ENCODE measurements around the gene OR52W1.
"Not testable (repeated sequence)": the region's sequence is repeated elsewhere in the genome, so short reads cannot be mapped to it uniquely, and the experiment has no call there.

The OR52W1 gene

DNA sequence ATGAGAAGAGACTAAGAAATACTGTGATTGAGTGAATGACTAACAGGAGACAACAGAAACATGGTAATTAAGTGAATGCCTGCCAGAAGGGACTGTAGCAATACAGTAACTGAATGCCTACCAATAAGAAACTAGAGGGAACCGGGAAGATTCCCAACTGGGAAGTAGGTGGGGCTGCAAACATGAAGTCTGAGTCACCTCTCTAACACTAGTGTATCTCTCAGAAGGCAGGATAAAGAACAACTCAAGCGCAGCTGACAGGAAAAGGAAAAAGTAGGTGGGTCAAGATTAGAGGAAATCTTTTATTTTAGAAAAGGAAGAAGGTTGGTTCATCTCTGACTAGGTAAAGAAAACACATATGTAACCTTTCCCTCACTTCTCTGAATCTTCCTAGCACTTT, 20.3 kb downstream of the OR52W1 start:
- DNase-seq: peak; percentile 91

DNA sequence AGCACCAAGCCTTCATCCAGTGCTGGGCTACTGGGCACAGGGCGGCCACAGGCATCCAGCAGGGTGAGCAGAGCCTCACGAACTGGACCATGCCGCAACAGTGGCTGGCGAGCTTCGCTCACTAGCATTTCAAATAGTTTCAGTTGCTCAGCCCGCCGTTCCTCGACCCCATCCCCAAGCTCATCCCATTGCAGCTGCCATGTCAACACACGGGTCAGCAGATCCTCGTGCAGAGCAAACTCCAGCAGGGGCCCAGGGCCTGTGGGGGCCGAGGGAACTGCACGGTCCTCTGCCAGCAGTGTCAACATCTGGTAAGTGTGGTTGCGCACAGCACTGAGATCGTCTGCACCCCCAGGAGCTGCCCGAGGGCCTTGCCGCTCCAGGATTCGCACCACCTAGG, 24.8 kb downstream of the OR52W1 start:
- DNase-seq: no peak

DNA sequence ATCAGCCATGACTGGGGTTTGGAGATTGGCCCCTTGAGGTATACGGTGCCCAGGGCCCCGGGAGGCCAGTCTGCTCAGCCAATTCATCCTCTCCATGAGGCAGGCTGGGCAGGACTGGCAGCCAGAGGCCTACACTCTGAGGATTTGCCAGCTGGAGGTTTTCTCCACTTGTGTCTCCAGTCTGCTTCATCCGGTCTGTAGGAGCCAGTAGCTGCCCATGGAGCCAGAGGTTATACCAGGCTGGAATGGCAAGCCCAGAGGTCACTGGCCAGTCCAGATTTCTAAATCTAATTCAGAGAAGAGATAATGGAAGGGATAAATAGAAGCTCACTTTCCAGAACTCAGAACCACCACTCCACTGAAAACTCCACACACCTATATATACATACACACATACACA, 25.4 kb downstream of the OR52W1 start:
- no peak for DNase-seq

DNA sequence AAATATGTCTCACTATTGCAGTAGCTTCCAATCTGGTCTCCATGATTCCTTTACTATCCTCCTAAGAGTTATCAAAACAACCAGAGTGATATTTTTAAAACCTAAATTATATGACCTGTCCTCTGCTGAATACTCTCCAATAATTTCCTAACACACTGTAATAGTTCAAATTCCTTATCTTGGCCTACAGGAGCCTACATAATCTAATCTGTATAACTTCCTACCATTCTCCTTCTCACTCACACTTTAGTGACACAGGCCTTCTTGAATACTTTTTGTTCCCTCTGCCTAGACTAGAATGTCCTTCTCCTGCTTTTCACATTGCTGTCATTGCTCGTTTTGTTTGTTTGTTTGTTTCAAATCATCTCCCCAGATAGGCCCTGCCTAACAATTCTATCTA, 26.0 kb downstream of the OR52W1 start:
- no peak for DNase-seq

DNA sequence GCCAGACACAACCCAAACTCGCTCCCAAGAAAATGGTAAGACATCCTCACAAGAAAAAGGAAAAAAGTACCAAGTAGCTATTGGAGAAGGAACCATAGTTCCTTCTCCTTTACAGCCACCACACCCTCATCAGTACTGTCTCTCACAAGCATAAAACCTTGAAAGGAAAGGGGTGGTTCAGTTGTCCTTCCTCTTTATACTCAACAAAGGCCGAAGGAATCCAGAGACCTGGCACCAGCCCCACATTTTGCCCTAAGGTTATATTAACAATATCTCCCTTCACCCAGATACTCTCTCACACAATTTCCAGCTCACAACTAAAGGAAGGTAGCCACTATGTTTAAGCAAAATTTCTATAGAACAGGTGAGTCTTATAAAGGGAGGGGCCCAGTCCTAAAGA, 26.9 kb downstream of the OR52W1 start:
- no peak for DNase-seq

DNA sequence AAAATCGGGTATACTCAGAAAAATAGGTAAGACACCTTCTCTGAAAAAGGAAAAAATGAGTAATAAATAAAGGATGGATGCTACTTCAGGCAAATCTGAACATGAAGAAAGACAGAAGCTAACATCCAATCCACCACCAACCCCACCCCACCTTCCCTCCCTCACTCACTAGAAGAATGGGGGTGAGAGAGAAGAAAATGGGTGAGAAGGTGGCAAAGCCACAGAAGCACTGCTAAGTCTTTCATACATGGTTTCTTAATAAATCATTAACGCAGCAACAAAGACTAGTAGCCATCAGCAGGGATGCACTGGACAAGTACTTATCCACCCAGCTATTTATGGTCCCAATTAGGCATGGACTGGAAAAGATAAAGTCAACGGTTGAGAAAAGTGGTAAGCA, 29.5 kb downstream of the OR52W1 start:
- no peak for DNase-seq

DNA sequence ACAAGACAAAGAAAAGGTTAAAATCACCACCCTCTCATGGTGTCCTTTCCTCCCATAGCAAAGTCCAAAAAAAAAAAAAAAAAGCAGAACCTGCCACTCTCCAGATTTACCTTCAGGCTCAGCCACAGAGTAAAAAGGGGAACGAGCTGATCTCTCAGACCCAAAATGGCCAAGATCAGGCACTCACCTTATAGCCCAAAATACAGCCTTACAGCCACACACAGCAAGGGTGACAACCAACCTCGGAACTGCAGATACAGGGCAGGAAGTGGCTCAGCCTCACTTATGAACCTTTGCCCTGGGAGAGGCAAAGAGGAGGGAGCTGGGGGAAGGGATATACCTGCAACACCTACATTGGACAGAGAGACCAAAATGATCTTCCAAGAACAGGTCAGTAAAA, 30.9 kb downstream of the OR52W1 start:
- DNase-seq: no peak

DNA sequence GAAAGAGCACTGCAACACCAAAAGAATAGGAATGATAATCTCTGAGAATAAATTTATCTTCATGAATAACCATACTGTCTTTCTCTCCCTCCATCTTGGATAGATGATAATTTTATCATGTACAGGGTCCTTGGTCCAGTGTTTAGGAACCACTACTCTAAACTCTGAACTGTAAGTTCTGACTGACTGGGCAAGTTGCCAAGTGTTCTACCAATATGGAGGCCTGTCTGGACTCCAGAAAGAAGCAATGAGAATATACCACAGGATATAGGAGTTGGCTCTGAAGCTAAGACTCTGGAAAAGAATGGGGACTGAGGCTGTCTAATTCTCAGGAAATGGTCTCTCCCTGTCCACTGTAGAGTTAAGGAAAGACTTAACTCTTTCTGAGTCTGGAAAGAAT, 33.9 kb downstream of the OR52W1 start:
- DNase-seq: no peak

DNA sequence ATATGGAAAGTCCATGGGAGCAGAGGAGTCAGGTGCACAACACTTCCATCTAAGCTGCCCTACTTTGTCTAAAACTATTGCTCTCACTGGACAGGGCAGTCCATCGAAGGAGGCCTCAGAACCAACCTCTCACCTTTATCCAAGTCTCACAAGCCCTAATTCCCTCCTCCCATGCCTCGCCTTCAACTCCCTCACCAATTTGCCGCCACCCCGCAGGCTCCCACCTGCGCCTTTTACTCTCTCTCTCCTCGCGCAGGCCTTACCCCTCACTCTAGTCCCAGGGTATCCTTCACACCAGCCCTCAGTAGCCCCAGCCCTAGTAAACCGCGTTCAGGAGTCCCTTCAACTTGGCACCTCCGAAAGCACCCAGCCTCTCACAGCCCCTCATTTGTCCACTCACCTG, 35.0 kb downstream of the OR52W1 start:
- no peak for DNase-seq

DNA sequence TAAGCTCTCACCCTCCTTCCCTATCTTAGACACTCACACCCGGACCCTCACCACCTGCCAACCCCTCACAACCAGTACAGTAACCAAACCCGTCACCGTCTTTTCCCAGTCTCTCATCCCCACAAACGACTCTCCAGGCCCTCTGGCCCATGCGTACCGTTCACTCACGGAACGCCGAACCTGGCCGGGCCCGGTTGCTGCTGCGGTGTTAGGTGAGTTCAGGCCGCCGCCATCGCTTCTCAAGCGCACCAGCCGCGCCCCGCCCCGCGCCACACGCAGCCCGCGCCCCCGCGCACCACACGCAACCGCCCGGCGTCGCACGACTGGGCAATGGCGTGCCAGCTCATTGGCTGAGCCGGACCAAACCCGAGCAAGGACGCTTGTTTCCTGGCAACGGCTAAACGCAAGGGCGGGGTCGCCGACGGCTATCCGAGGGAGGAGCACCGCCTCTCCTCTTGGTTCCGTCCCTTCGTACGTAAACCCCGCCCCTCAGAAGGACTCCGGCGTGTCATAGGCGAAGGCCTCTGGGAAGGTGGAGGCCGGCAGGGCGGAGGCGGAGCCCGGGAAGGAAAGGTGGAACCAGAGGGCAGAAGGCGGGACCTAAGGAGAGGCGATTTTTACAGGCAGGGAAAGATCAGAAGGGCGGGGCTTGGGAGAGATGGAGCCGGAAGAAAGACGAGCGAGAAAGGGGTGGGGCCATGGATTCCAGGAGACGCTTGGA, 35.5 kb downstream of the OR52W1 start, which contains the start of gene FHIP1B:
Gene FHIP1B (minus strand): TSS at position 250 of the 721 bp plus-strand sequence. CDS start 10,120 bp downstream, outside the sequence.
- peak; percentile 100 for DNase-seq

DNA sequence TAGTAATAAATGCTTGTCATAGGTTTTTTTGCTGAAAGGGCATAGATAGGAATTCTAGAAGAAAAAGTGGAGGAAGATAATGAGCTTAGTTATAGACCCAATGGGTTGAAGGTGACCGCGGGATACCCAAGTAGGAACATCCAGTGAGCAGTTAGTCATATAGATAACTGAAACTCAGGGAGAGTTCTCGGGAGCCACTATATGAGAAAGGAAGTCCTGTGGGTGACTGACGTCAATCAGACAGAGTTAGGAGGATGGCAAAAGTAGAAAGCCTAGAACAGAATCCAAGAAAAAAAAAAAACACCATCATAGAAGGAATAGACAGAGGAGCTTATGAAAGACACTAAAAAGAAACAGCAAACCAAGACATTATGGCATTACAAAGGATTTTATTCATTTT, 38.2 kb downstream of the OR52W1 start:
- DNase-seq: no peak

DNA sequence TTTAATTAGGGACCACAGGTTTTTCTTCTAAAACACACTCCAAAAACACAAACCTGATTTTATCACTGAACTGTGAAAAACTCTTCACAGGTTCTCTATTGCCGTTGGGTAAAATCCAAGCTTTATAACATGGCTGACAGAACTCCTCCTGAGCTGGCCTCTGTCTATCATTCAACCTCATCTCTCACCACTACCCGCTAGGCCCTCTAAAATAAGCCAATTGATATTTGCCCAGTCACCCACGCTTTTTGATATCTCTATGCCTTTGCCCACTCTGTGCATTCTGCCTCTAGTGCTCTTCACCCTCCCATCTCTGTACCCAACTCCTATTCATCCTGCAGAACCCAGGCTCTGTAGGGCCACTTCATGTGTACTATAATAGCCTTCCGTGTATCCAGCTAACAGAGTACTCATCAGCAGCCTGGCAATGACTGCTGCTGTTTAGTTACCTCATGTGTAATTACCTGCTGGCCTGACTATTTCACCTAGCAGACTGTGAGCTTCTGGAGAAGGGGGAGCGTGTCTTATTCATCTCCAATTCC, 38.8 kb downstream of the OR52W1 start:
- DNase-seq: no peak

DNA sequence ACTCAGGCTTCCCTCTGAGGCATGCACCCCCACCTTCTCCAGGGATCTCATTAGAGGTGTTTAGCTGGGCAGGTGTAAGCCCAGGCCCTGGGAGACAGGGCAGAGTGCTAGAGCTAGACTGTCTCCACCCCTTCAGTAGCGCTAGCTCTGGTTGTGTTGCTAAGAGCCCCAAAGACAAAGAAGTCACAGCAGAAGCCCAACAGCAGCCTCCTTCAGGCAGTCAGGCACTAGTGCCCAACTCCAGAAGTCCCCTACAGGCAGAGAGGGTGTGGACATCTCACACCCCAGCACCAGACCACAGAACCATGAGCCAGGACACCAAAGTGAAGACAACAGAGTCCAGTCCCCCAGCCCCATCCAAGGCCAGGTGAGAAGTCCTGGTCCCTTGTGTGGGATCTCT, 39.9 kb downstream of the OR52W1 start, which contains the start of gene CNGA4:
Gene CNGA4 (plus strand): TSS at position 188 of the 400 bp plus-strand sequence. CDS start 118 bp downstream, at position 306.
- DNase-seq: no peak

DNA sequence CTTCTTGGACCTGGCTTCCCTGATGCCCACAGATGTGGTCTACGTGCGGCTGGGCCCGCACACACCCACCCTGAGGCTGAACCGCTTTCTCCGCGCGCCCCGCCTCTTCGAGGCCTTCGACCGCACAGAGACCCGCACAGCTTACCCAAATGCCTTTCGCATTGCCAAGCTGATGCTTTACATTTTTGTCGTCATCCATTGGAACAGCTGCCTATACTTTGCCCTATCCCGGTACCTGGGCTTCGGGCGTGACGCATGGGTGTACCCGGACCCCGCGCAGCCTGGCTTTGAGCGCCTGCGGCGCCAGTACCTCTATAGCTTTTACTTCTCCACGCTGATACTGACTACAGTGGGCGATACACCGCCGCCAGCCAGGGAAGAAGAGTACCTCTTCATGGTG, 41.1 kb downstream of the OR52W1 start:
- DNase-seq: no peak

DNA sequence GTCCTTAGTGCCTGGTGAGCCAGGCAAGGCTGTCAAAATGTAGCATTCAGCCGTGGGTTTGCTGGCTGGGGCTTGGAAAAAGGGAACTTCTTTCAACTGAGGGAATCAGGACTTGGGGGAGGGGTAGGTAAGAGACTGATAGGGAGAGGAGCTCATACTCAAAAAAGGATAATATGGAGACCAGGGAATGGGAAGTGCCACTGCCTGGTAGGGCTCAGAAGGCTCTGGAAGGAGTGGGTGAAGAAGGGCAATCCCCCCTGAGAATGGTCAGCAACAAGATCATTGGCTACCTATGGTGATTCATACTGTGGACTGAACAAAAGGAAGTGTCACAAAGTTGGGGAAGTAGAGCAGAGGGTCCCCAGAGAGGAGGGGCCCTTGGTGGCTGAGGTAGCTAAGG, 41.8 kb downstream of the OR52W1 start:
- DNase-seq: no peak

DNA sequence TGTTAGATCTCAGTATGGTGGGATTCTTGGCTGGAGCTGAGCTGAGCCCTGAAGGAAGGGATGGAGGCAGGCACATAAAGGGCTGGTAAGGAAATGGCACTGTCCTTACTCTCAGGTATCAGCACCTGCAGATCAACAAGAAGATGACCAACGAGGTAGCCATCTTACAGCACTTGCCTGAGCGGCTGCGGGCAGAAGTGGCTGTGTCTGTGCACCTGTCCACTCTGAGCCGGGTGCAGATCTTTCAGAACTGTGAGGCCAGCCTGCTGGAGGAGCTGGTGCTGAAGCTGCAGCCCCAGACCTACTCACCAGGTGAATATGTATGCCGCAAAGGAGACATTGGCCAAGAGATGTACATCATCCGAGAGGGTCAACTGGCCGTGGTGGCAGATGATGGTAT, 42.3 kb downstream of the OR52W1 start:
- DNase-seq: no peak

DNA sequence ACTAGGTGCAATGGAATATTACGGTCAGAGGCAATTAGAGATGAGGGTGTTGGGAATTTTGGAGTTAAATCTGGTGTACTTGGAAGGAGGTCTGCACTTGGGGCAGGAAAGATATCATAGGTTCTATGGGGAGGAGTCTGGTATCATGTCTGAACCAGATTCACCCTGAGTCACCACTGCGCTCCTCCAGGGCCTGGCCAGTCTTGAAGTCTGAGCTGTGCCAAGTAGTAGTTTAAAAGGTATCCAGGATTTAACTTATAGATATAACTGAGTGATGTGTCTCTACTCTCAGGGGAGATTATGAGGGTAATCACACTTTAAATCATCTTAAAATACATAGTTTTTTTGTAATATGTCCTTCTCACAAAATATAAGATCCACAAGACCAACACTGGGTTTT, 46.5 kb downstream of the OR52W1 start:
- DNase-seq: no peak

DNA sequence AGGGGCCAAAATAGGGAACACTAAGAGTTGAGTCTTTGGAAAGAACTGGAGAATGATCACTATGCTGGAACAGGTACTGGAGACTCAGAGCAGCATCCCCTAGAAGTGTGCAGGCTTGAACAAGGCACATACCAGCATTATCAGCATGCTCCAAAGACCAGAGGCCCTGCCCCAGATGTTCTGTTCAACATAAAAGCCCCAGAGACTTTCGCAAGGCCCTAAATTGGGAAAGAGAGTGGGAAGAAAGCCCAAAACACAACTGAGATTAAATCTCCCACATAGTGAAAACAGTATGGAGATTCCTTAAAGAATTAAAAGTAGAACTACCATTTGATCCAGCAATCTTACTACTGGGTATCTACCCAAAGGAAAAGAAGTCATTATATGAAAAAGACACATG, 49.2 kb downstream of the OR52W1 start:
- DNase-seq: no peak

DNA sequence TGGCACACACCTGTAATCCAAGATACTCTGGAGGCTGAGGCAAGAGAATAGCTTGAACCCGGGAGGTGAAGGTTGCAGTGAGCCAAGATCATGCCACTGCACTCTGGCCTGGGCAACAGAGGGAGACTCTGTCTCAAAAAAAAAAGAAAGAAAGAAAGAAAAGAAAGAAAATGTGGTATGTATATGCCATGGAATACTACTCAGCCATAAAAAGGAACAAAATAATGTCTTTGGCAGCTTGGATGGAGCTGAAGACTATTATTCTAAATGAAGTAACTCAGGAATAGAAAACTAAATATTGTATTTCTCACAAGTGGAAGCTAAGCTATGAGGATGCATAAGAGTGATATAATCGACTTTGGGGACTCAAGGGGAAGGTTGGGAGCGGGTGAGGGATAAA, 49.9 kb downstream of the OR52W1 start:
- not testable (repeated sequence) for DNase-seq

Data from HCEC 1CT (cell line).